ENCODE measurements around the gene COPB1. TPM values are rescaled to one million over a fixed set of nuclear protein-coding genes. Genes with fewer than 3 reads are reported as not detected.

COPB1 gene
- total RNA-seq, 4 donors from 2014 or later, result 30.7 to 91.9 (median 60.9) TPM

GRCh38 chr11:14520747-14521151 is 21.1 kb upstream of the COPB1 start:
- in situ Hi-C loops (cut with MboI; ENCODE audit: low pct_ligation_motif_present in 1 of 4, low pct_unique_long_range_greater_than_20kb in 1 of 4, low sequenced_read_pairs in 3 of 4), result loop anchor here in 3 of 4 donors (5.0 to 25.0 kb wide), 3 partner anchors 367 to 374 kb away; partner anchors contain the start of gene CYP2R1 (in 3 of the 3)
- peak overlapping the region; percentile 87 to 94 (median 90) for H3K27ac ChIP-seq
- WGBS, 2 donors (ENCODE audit: low coverage in 1 of 2), result 16 to 24% methylated on average over 10 to 11 of the region's 11 CpGs
- peak overlapping the region; percentile 57 to 89 (median 67) for H3K4me3 ChIP-seq
- peaks cover 0 to 20% (median 7%) of the 10 kb centered on the region in 4 donors for H3K36me3 ChIP-seq
- peaks cover 6 to 23% (median 18%) of the 10 kb centered on the region in 4 donors for H3K4me1 ChIP-seq
- intact Hi-C loops (cut with DNase I; ENCODE audit: low total_unique reads), result loop anchor here (5.0 kb wide), 1 partner anchor 372 kb away; the partner anchor contains the start of gene CYP2R1
- H3K27me3 ChIP-seq, result no peaks in the 10 kb centered on the region
- no peaks in the 10 kb centered on the region for H3K9me3 ChIP-seq
- TF ChIP-seq EP300 (IDR thresholded peaks at IDR 0.05; ENCODE audit: low read depth) (no peak), CTCF (IDR thresholded peaks at IDR 0.05) (no peak), POLR2A (IDR thresholded peaks at IDR 0.05) (no peak), POLR2AphosphoS5 (IDR thresholded peaks at IDR 0.05) (no peak)
- DNase-seq, result no peak

GRCh38 chr11:14519917-14520746 is 20.5 kb upstream of the COPB1 start, which contains the start of gene PSMA1:
TSS of gene PSMA1 (minus strand) at chr11:14520386. CDS start at chr11:14520299, 87 bp downstream.
- intact Hi-C loops (cut with DNase I; ENCODE audit: low total_unique reads), result loop anchor here (5.0 kb wide), 1 partner anchor 372 kb away; the partner anchor contains the start of gene CYP2R1

GRCh38 chr11:14519597-14519916 is 19.9 kb upstream of the COPB1 start:
- in situ Hi-C loops (cut with MboI; ENCODE audit: low pct_ligation_motif_present in 1 of 4, low pct_unique_long_range_greater_than_20kb in 1 of 4, low sequenced_read_pairs in 3 of 4) (loop anchor here in 1 of 4 donors (25.0 kb wide), 1 partner anchor 368 kb away; the partner anchor contains the start of gene CYP2R1), intact Hi-C loops (cut with DNase I; ENCODE audit: low total_unique reads) (no loop called here)
- 0% methylated on average over 4 to 10 of the region's 10 CpGs for WGBS, 2 donors (ENCODE audit: low coverage in 1 of 2)
- H3K27ac ChIP-seq, result peak overlapping the region; percentile 87 to 94 (median 90)
- peaks cover 6 to 23% (median 18%) of the 10 kb centered on the region in 4 donors for H3K4me1 ChIP-seq
- TF ChIP-seq POLR2A (IDR thresholded peaks at IDR 0.05) (no peak), EP300 (IDR thresholded peaks at IDR 0.05; ENCODE audit: low read depth) (no peak), POLR2AphosphoS5 (IDR thresholded peaks at IDR 0.05) (no peak), CTCF (IDR thresholded peaks at IDR 0.05) (no peak)
- H3K9me3 ChIP-seq, result no peaks in the 10 kb centered on the region
- DNase-seq, result no peak
- peaks cover 0 to 29% (median 11%) of the 10 kb centered on the region in 4 donors for H3K36me3 ChIP-seq
- peak overlapping the region; percentile 57 to 89 (median 67) for H3K4me3 ChIP-seq
- H3K27me3 ChIP-seq, result no peaks in the 10 kb centered on the region

More at GRCh38 chr11:14519917-14520746, 20.5 kb upstream of the COPB1 start, which contains the start of gene PSMA1:
- Histone ChIP-seq H3K27me3 (no peaks in the 10 kb centered on the region), H3K36me3 (peaks cover 0 to 23% (median 8%) of the 10 kb centered on the region in 4 donors), H3K4me3 (peak within 1 kb of the TSS; percentile 57 to 89 (median 67)), H3K27ac (peak within 1 kb of the TSS; percentile 87 to 94 (median 90)), H3K9me3 (no peaks in the 10 kb centered on the region), H3K4me1 (peaks cover 6 to 23% (median 18%) of the 10 kb centered on the region in 4 donors)
- 1% methylated on average over 41 of the region's 56 CpGs; no CpG with 5 or more reads in 1 of the 2 donors for WGBS, 2 donors (ENCODE audit: low coverage in 1 of 2)
- TF ChIP-seq POLR2AphosphoS5 (IDR thresholded peaks at IDR 0.05) (peak; percentile 77 to 87 (median 79)), EP300 (IDR thresholded peaks at IDR 0.05; ENCODE audit: low read depth) (no peak), POLR2A (IDR thresholded peaks at IDR 0.05) (peak; percentile 71), CTCF (IDR thresholded peaks at IDR 0.05) (peak; percentile 53 to 91 (median 61))
- peak; percentile 96 for DNase-seq
- in situ Hi-C loops (cut with MboI; ENCODE audit: low pct_ligation_motif_present in 1 of 4, low pct_unique_long_range_greater_than_20kb in 1 of 4, low sequenced_read_pairs in 3 of 4), result loop anchor here in 3 of 4 donors (5.0 to 25.0 kb wide), 3 partner anchors 367 to 375 kb away; partner anchors contain the start of gene CYP2R1 (in 3 of the 3)

- no peak for TF ChIP-seq EP300 (IDR thresholded peaks at IDR 0.05; ENCODE audit: low read depth)
- TF ChIP-seq CTCF (IDR thresholded peaks at IDR 0.05), result no peak
- TF ChIP-seq POLR2AphosphoS5 (IDR thresholded peaks at IDR 0.05), result no peak
- TF ChIP-seq POLR2A (IDR thresholded peaks at IDR 0.05), result no peak
- intact Hi-C loops (cut with DNase I; ENCODE audit: low total_unique reads), result no loop called here
- no peaks in the 10 kb centered on the region for H3K27me3 ChIP-seq
- peak overlapping the region; percentile 87 to 94 (median 90) for H3K27ac ChIP-seq
- H3K4me3 ChIP-seq, result peak overlapping the region in 2 of 4 donors; percentile 60 to 74
- no peaks in the 10 kb centered on the region for H3K9me3 ChIP-seq
- in situ Hi-C loops (cut with MboI; ENCODE audit: low pct_ligation_motif_present in 1 of 4, low pct_unique_long_range_greater_than_20kb in 1 of 4, low sequenced_read_pairs in 3 of 4), result loop anchor here in 1 of 4 donors (25.0 kb wide), 1 partner anchor 368 kb away; the partner anchor contains the start of gene CYP2R1
- H3K36me3 ChIP-seq, result peaks cover 0 to 36% (median 15%) of the 10 kb centered on the region in 4 donors
- H3K4me1 ChIP-seq, result peaks cover 6 to 23% (median 18%) of the 10 kb centered on the region in 4 donors
- 59 to 79% methylated on average over 3 of the region's 3 CpGs for WGBS, 2 donors (ENCODE audit: low coverage in 1 of 2)
- DNase-seq, result no peak
Measured at GRCh38 chr11:14518820-14519219, 19.2 kb upstream of the COPB1 start.

Data from transverse colon (tissue), 4 donors.